Measurements from ENCODE around the gene SLC1A5.
"Not testable (repeated sequence)": the region's sequence is repeated elsewhere in the genome, so short reads cannot be mapped to it uniquely, and the experiment has no call there.

The SLC1A5 gene

GRCh38 chr19:46802152-46802551 is 13.8 kb upstream of the SLC1A5 start:
- in situ Hi-C loops (cut with MboI; ENCODE audit: low sequenced_read_pairs): no loop called here

GRCh38 chr19:46798713-46799112 is 10.3 kb upstream of the SLC1A5 start:
- in situ Hi-C loops (cut with MboI; ENCODE audit: low sequenced_read_pairs): no loop called here

GRCh38 chr19:46797881-46798280 is 9.5 kb upstream of the SLC1A5 start:
- in situ Hi-C loops (cut with MboI; ENCODE audit: low sequenced_read_pairs): no loop called here

GRCh38 chr19:46791944-46792343 is 3.5 kb upstream of the SLC1A5 start:
- in situ Hi-C loops (cut with MboI; ENCODE audit: low sequenced_read_pairs): no loop called here

- in situ Hi-C loops (cut with MboI; ENCODE audit: low sequenced_read_pairs): no loop called here
Observed at GRCh38 chr19:46789371-46789770, 977 bp upstream of the SLC1A5 start.

GRCh38 chr19:46788968-46789338 is 559 bp upstream of the SLC1A5 start:
- in situ Hi-C loops (cut with MboI; ENCODE audit: low sequenced_read_pairs): no loop called here

- in situ Hi-C loops (cut with MboI; ENCODE audit: low sequenced_read_pairs): no loop called here
Observed at GRCh38 chr19:46787331-46788261, 798 bp downstream of the SLC1A5 start.

GRCh38 chr19:46787040-46787330 is 1.4 kb downstream of the SLC1A5 start:
- in situ Hi-C loops (cut with MboI; ENCODE audit: low sequenced_read_pairs): no loop called here

GRCh38 chr19:46786236-46787039 is 2.0 kb downstream of the SLC1A5 start:
- in situ Hi-C loops (cut with MboI; ENCODE audit: low sequenced_read_pairs): no loop called here

GRCh38 chr19:46785980-46786235 is 2.5 kb downstream of the SLC1A5 start:
- in situ Hi-C loops (cut with MboI; ENCODE audit: low sequenced_read_pairs): no loop called here

GRCh38 chr19:46785054-46785979 is 3.1 kb downstream of the SLC1A5 start:
- in situ Hi-C loops (cut with MboI; ENCODE audit: low sequenced_read_pairs): no loop called here

GRCh38 chr19:46784262-46785053 is 3.9 kb downstream of the SLC1A5 start:
- in situ Hi-C loops (cut with MboI; ENCODE audit: low sequenced_read_pairs): no loop called here

- in situ Hi-C loops (cut with MboI; ENCODE audit: low sequenced_read_pairs): no loop called here
Observed at GRCh38 chr19:46783670-46784069, 4.7 kb downstream of the SLC1A5 start.

GRCh38 chr19:46782355-46783019 is 5.9 kb downstream of the SLC1A5 start:
- in situ Hi-C loops (cut with MboI; ENCODE audit: low sequenced_read_pairs): no loop called here

GRCh38 chr19:46777956-46778645 is 10.3 kb downstream of the SLC1A5 start:
- in situ Hi-C loops (cut with MboI; ENCODE audit: low sequenced_read_pairs): not testable (repeated sequence)

- in situ Hi-C loops (cut with MboI; ENCODE audit: low sequenced_read_pairs): no loop called here
Observed at GRCh38 chr19:46776927-46777911, 11.2 kb downstream of the SLC1A5 start.

GRCh38 chr19:46775642-46776258 is 12.6 kb downstream of the SLC1A5 start:
- in situ Hi-C loops (cut with MboI; ENCODE audit: low sequenced_read_pairs): no loop called here

- in situ Hi-C loops (cut with MboI; ENCODE audit: low sequenced_read_pairs): no loop called here
Observed at GRCh38 chr19:46773018-46773399, 15.4 kb downstream of the SLC1A5 start.
